Fibroblast of villous mesenchyme (primary cell): ENCODE data around the gene TMEM259. TPM values are rescaled to one million over a fixed set of nuclear protein-coding genes. Genes with fewer than 3 reads are reported as not detected.

Experiments used
- DNase-seq: peaks from one replicate; pipeline ENCODE4 v3.0.0-alpha.2; 2010; ENCODE audit warnings: low read depth
- H3K4me3 ChIP-seq: 2 replicates; pipeline ENCODE4 v1.5.1; 2011; ENCODE audit warnings: low read depth, mild to moderate bottlenecking, low read length
- CTCF ChIP-seq: IDR thresholded peaks from 2 replicates; pipeline ENCODE4 v1.5.1; 2012; ENCODE audit warnings: low read depth, mild to moderate bottlenecking, low read length; ENCODE audit not compliant: insufficient read depth
- total RNA-seq: library from RNA; depleted of rRNA; stranded (reverse); fragments of >200 nt; gene quantifications from 2 replicates; pipeline ENCODE4 v1.2.3, GENCODE V29; 2012

Gene TMEM259
- total RNA-seq, 1 donor = 84.6 TPM

GRCh38 chr19:1062387-1063029, 41.6 kb upstream of the TMEM259 start:
- TF ChIP-seq CTCF = no peak
- H3K4me3 ChIP-seq = no peak overlapping the region
- no peak for DNase-seq

- TF ChIP-seq CTCF = no peak
- DNase-seq = no peak
- no peak overlapping the region for H3K4me3 ChIP-seq
Observed at GRCh38 chr19:1061987-1062386, 41.1 kb upstream of the TMEM259 start.

- DNase-seq = no peak
- no peak for TF ChIP-seq CTCF
- no peak overlapping the region for H3K4me3 ChIP-seq
Observed at GRCh38 chr19:1060689-1061088, 39.8 kb upstream of the TMEM259 start.

GRCh38 chr19:1058112-1058511, 37.2 kb upstream of the TMEM259 start:
- no peak overlapping the region for H3K4me3 ChIP-seq
- TF ChIP-seq CTCF = no peak
- no peak for DNase-seq

- DNase-seq = peak; percentile 41
- TF ChIP-seq CTCF = no peak
- no peak overlapping the region for H3K4me3 ChIP-seq
Observed at GRCh38 chr19:1057176-1057855, 36.4 kb upstream of the TMEM259 start.

GRCh38 chr19:1055886-1056620, 35.1 kb upstream of the TMEM259 start:
- no peak for TF ChIP-seq CTCF
- DNase-seq = no peak
- H3K4me3 ChIP-seq = no peak overlapping the region
